Smooth muscle cell (in vitro differentiated cells): ENCODE data around the gene HAUS6. TPM values are rescaled to one million over a fixed set of nuclear protein-coding genes. Genes with fewer than 3 reads are reported as not detected.
"Not testable (repeated sequence)": the region's sequence is repeated elsewhere in the genome, so short reads cannot be mapped to it uniquely, and the experiment has no call there.

Source experiments
- DNase-seq: peaks from one replicate; lab custom pipeline; 2025; ENCODE audit not compliant: unreplicated experiment; lab: John Stamatoyannopoulos, UW
- H2AFZ ChIP-seq: fragments of 200-600 bp; sonication (generic); 2 replicates; pipeline ENCODE4 v1.6.0; 2016; ENCODE audit warnings: antibody characterized with exemption, low read depth, mild to moderate bottlenecking
- H3F3A ChIP-seq: fragments of 200-600 bp; sonication (generic); 2 replicates; pipeline ENCODE4 v1.6.0; 2017; ENCODE audit warnings: antibody characterized with exemption, low read depth
- H3K27ac ChIP-seq: fragments of 200-600 bp; sonication (generic); 2 replicates; pipeline ENCODE4 v1.5.1; 2016; ENCODE audit warnings: low read depth, mild to moderate bottlenecking
- H3K27me3 ChIP-seq: fragments of 200-600 bp; sonication (generic); 2 replicates; pipeline ENCODE4 v1.6.1; 2016; ENCODE audit warnings: low read depth, mild to moderate bottlenecking
- H3K36me3 ChIP-seq: fragments of 200-600 bp; sonication (generic); 2 replicates; pipeline ENCODE4 v1.5.1; 2016; ENCODE audit warnings: low read depth
- H3K4me1 ChIP-seq: fragments of 200-600 bp; sonication (generic); 2 replicates; pipeline ENCODE4 v1.5.1; 2016; ENCODE audit warnings: low read depth
- H3K4me2 ChIP-seq: fragments of 200-600 bp; sonication (generic); 2 replicates; pipeline ENCODE4 v1.6.0; 2016; ENCODE audit warnings: mild to moderate bottlenecking
- H3K4me3 ChIP-seq: fragments of 200-600 bp; sonication (generic); 2 replicates; pipeline ENCODE4 v1.5.1; 2016; ENCODE audit warnings: mild to moderate bottlenecking
- H3K79me2 ChIP-seq: fragments of 200-600 bp; sonication (generic); 2 replicates; pipeline ENCODE4 v1.6.0; 2016; ENCODE audit warnings: low read depth, mild to moderate bottlenecking
- H3K9ac ChIP-seq: fragments of 200-600 bp; sonication (generic); 2 replicates; pipeline ENCODE4 v1.6.0; 2016; ENCODE audit warnings: low read depth
- H3K9me3 ChIP-seq: fragments of 200-600 bp; sonication (generic); replicated peaks from 2 replicates; pipeline ENCODE4 v1.5.1; 2016; ENCODE audit warnings: low read depth
- H4K20me1 ChIP-seq: fragments of 200-600 bp; sonication (generic); 2 replicates; pipeline ENCODE4 v1.6.0; 2016; ENCODE audit warnings: low read depth
- CTCF ChIP-seq: fragments of 200-600 bp; sonication (generic); IDR thresholded peaks from 2 replicates; pipeline ENCODE4 v1.5.1; 2017; ENCODE audit warnings: borderline replicate concordance, mild to moderate bottlenecking, antibody characterized with exemption; ENCODE audit not compliant: insufficient read depth, poor library complexity, severe bottlenecking
- WGBS: methylation state at CpG from one replicate; pipeline ENCODE4 v1.1.7; 2016; ENCODE audit warnings: low lambda C conversion rate; 5-methylcytosine and 5-hydroxymethylcytosine counted together
- polyA plus RNA-seq: library from polyadenylated mRNA; unstranded; fragments of >200 nt; fragmentation: Nextera tagmentation; extraction: Ambion mirVana; gene quantifications from 2 replicates; pipeline ENCODE4 v1.2.1, GENCODE V29; 2016
- total RNA-seq: library from RNA; depleted of rRNA; stranded (reverse); fragments of >200 nt; gene quantifications from 2 replicates; pipeline ENCODE4 v1.2.3, GENCODE V29; 2014

HAUS6 gene
- total and polyA plus RNA-seq, 2 experiments from 2014 or later: 4.3 to 13.1 TPM

GRCh38 chr9:19027825-19028224 is 74.9 kb downstream of the HAUS6 start:
- no peaks in the 10 kb centered on the region for H3F3A ChIP-seq
- TF ChIP-seq CTCF: no peak
- no peak overlapping the region for H2AFZ ChIP-seq
- no peaks in the 10 kb centered on the region for H4K20me1 ChIP-seq
- no peak overlapping the region for H3K4me2 ChIP-seq
- H3K27ac ChIP-seq: no peak overlapping the region
- no peaks in the 10 kb centered on the region for H3K9me3 ChIP-seq
- H3K27me3 ChIP-seq: peaks cover 6% of the 10 kb centered on the region
- H3K79me2 ChIP-seq: no peaks in the 10 kb centered on the region
- no peak for DNase-seq
- no peak overlapping the region for H3K9ac ChIP-seq
- H3K4me3 ChIP-seq: no peak overlapping the region
- no peaks in the 10 kb centered on the region for H3K4me1 ChIP-seq
- 94% methylated on average over 22 of the region's 22 CpGs for WGBS
- no peaks in the 10 kb centered on the region for H3K36me3 ChIP-seq

GRCh38 chr9:19026375-19026774 is 76.3 kb downstream of the HAUS6 start:
- TF ChIP-seq CTCF: no peak
- Histone ChIP-seq H3F3A (no peaks in the 10 kb centered on the region), H2AFZ (no peak overlapping the region), H3K27me3 (peaks cover 6% of the 10 kb centered on the region), H3K4me3 (no peak overlapping the region), H3K27ac (no peak overlapping the region), H3K79me2 (no peaks in the 10 kb centered on the region), H3K4me1 (no peaks in the 10 kb centered on the region), H3K9me3 (no peaks in the 10 kb centered on the region), H4K20me1 (no peaks in the 10 kb centered on the region), H3K36me3 (no peaks in the 10 kb centered on the region), H3K9ac (no peak overlapping the region), H3K4me2 (no peak overlapping the region)
- 72% methylated on average over 6 of the region's 6 CpGs for WGBS
- no peak for DNase-seq

- no peak for TF ChIP-seq CTCF
- Histone ChIP-seq H4K20me1 (no peaks in the 10 kb centered on the region), H3K9ac (no peak overlapping the region), H3K9me3 (no peaks in the 10 kb centered on the region), H3K4me3 (no peak overlapping the region), H3K4me1 (no peaks in the 10 kb centered on the region), H3F3A (no peaks in the 10 kb centered on the region), H3K79me2 (no peaks in the 10 kb centered on the region), H3K27me3 (peaks cover 6% of the 10 kb centered on the region), H3K27ac (no peak overlapping the region), H2AFZ (no peak overlapping the region), H3K36me3 (no peaks in the 10 kb centered on the region), H3K4me2 (no peak overlapping the region)
- no peak for DNase-seq
- WGBS: 91% methylated on average over 5 of the region's 5 CpGs
Observed at GRCh38 chr9:19023078-19023477, 79.6 kb downstream of the HAUS6 start.

- 85% methylated on average over 2 of the region's 2 CpGs for WGBS
- no peak overlapping the region for H3K4me3 ChIP-seq
- no peak overlapping the region for H3K9ac ChIP-seq
- H3K4me1 ChIP-seq: no peaks in the 10 kb centered on the region
- H3K9me3 ChIP-seq: no peaks in the 10 kb centered on the region
- no peak for TF ChIP-seq CTCF
- H3K36me3 ChIP-seq: no peaks in the 10 kb centered on the region
- DNase-seq: no peak
- H2AFZ ChIP-seq: no peak overlapping the region
- H3K27ac ChIP-seq: no peak overlapping the region
- H3F3A ChIP-seq: no peaks in the 10 kb centered on the region
- H4K20me1 ChIP-seq: no peaks in the 10 kb centered on the region
- H3K79me2 ChIP-seq: no peaks in the 10 kb centered on the region
- no peak overlapping the region for H3K4me2 ChIP-seq
- peaks cover 6% of the 10 kb centered on the region for H3K27me3 ChIP-seq
Observed at GRCh38 chr9:19022206-19022605, 80.5 kb downstream of the HAUS6 start.

DNA sequence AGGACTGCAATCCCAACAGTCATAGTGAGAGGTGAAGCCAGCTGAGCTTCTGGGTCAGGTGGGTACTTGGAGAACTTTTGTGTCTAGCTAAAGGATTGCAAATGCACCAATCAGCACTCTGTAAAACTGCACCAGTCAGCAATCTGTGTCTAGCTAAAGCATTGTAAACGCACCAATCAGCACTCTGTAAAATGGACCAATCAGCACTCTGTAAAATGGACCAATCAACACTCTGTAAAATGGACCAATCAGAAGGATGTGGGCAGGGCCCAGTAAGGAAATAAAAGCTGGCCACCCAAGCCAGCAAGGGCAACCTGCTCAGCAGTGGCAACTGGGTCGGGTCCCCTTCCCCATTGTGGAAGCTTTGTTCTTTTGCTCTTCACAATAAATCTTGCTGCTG is 81.1 kb downstream of the HAUS6 start:
- H3K9ac ChIP-seq, H3K36me3 ChIP-seq, H3K79me2 ChIP-seq, H4K20me1 ChIP-seq, DNase-seq, H3K9me3 ChIP-seq, H3F3A ChIP-seq, H3K4me2 ChIP-seq, H3K4me3 ChIP-seq, H3K4me1 ChIP-seq, H2AFZ ChIP-seq, H3K27ac ChIP-seq, H3K27me3 ChIP-seq: not testable (repeated sequence)
- 94% methylated on average over 2 of the region's 2 CpGs for WGBS
